RWPE2 (cell line): Measurements from ENCODE around the gene EFNB2.

ENCODE experiments used
- ATAC-seq: fragments of 200-7000 bp; cut with Tn5 transposase; 3 replicates; pipeline ENCODE4 v1.9.1; 2021; ENCODE audit warnings: low read depth
- DNase-seq: peaks from one replicate; pipeline ENCODE4 v3.0.0-alpha.2; 2020; ENCODE audit warnings: low spot score
- H3K27ac ChIP-seq: fragments of 450-650 bp; 2 replicates; pipeline ENCODE4 v1.5.1; 2017; ENCODE audit warnings: mild to moderate bottlenecking; ENCODE audit not compliant: poor library complexity, severe bottlenecking
- H3K27me3 ChIP-seq: fragments of 250-450 bp; sonication (Bioruptor Pico); 2 replicates; pipeline ENCODE4 v1.5.1; 2021; ENCODE audit warnings: mild to moderate bottlenecking, moderate library complexity; ENCODE audit not compliant: insufficient read depth, poor library complexity, severe bottlenecking
- H3K36me3 ChIP-seq: fragments of 250-450 bp; sonication (Bioruptor Pico); 2 replicates; pipeline ENCODE4 v1.5.1; 2020; ENCODE audit warnings: low read depth, mild to moderate bottlenecking, moderate library complexity
- H3K4me1 ChIP-seq: fragments of 250-450 bp; sonication (Bioruptor Pico); 2 replicates; pipeline ENCODE4 v1.5.1; 2021; ENCODE audit warnings: mild to moderate bottlenecking, moderate library complexity; ENCODE audit not compliant: insufficient read depth, poor library complexity, severe bottlenecking
- H3K4me3 ChIP-seq: fragments of 250-450 bp; sonication (Bioruptor Pico); 2 replicates; pipeline ENCODE4 v1.5.1; 2021; ENCODE audit warnings: mild to moderate bottlenecking, moderate library complexity; ENCODE audit not compliant: severe bottlenecking
- H3K9me3 ChIP-seq: fragments of 250-450 bp; sonication (Bioruptor Pico); 2 replicates; pipeline ENCODE4 v1.5.1; 2021; ENCODE audit warnings: mild to moderate bottlenecking, moderate library complexity; ENCODE audit not compliant: severe bottlenecking
- TF ChIP-seq, protein P1 (sequence below): fragments of 450-650 bp; IDR thresholded peaks from one replicate; pipeline ENCODE4 v1.5.1; 2017; ENCODE audit warnings: mild to moderate bottlenecking, moderate library complexity; ENCODE audit not compliant: poor library complexity, severe bottlenecking

The EFNB2 gene

DNA sequence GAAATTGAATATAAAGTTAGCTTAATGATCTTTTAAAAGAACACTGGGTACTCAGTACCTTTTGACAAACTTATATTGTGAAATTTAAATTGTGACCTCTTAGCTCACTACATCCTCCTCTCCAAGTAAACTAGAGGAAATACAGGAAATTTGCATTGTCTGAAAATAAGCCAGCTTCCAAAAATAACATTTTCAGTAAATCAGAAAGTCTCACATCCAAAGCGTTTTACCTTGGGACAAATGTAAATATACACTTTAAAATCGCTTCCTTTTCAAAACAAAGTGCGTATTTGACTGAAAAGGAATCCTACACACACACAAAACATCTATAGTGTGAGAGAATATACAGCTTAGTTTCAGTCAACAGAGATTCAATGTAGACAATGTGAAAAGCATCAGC lies 2.1 kb upstream of the EFNB2 start:
- no peak for ATAC-seq
- no peak for DNase-seq
- TF ChIP-seq, protein P1, sequence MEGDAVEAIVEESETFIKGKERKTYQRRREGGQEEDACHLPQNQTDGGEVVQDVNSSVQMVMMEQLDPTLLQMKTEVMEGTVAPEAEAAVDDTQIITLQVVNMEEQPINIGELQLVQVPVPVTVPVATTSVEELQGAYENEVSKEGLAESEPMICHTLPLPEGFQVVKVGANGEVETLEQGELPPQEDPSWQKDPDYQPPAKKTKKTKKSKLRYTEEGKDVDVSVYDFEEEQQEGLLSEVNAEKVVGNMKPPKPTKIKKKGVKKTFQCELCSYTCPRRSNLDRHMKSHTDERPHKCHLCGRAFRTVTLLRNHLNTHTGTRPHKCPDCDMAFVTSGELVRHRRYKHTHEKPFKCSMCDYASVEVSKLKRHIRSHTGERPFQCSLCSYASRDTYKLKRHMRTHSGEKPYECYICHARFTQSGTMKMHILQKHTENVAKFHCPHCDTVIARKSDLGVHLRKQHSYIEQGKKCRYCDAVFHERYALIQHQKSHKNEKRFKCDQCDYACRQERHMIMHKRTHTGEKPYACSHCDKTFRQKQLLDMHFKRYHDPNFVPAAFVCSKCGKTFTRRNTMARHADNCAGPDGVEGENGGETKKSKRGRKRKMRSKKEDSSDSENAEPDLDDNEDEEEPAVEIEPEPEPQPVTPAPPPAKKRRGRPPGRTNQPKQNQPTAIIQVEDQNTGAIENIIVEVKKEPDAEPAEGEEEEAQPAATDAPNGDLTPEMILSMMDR, result no peak

DNA sequence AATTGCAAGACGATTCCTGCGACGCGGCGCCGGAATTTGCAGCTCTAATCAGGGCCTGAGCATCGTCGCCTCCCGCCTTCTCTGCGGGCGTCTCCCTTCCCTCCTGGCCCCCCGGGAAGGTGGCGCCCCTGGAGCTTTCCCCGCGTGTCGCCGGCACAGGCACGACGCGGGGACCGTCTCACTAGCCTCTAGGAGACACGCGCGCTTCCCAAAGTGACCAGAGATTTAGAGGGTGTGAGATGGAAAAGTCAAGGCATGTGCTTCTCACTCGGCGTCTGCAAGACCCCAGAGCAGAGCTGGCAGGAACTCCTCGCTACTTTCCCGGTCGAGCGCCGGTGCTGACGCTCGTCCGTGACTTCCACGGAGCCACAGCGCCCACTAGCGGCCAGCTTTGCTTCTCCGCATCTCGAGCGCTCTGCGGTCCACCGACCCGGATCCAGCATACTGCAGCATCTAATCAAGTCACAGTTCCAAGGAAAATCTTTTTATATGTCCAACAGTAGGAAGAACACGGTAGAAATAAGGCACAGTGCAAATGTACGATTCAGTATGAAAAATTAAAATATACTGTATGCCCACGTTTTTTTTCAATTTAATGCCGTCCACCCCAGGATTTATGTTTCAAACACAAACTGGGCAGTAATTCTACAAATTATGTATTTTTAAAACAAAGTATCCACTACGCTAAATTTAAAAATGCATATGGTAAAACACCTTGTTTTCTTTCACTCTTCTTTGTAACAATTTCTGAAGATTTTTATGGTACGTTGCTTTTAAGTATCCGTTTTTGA lies 977 bp upstream of the EFNB2 start:
- DNase-seq (peak; percentile 89), ATAC-seq (peak; percentile 40)
- Histone ChIP-seq H3K9me3 (no peaks in the 10 kb centered on the region), H3K27ac (peak overlapping the region; percentile 83), H3K4me1 (peaks cover 3% of the 10 kb centered on the region), H3K36me3 (peaks cover 29% of the 10 kb centered on the region), H3K4me3 (peak overlapping the region; percentile 80), H3K27me3 (no peaks in the 10 kb centered on the region)
- TF ChIP-seq, protein P1, result peak; percentile 97

More for the DNA sequence above, 2.1 kb upstream of the EFNB2 start:
- no peaks in the 10 kb centered on the region for H3K9me3 ChIP-seq
- no peak overlapping the region for H3K27ac ChIP-seq
- no peaks in the 10 kb centered on the region for H3K27me3 ChIP-seq
- H3K4me3 ChIP-seq, result no peak overlapping the region
- H3K4me1 ChIP-seq, result no peaks in the 10 kb centered on the region
- peaks cover 31% of the 10 kb centered on the region for H3K36me3 ChIP-seq

DNA sequence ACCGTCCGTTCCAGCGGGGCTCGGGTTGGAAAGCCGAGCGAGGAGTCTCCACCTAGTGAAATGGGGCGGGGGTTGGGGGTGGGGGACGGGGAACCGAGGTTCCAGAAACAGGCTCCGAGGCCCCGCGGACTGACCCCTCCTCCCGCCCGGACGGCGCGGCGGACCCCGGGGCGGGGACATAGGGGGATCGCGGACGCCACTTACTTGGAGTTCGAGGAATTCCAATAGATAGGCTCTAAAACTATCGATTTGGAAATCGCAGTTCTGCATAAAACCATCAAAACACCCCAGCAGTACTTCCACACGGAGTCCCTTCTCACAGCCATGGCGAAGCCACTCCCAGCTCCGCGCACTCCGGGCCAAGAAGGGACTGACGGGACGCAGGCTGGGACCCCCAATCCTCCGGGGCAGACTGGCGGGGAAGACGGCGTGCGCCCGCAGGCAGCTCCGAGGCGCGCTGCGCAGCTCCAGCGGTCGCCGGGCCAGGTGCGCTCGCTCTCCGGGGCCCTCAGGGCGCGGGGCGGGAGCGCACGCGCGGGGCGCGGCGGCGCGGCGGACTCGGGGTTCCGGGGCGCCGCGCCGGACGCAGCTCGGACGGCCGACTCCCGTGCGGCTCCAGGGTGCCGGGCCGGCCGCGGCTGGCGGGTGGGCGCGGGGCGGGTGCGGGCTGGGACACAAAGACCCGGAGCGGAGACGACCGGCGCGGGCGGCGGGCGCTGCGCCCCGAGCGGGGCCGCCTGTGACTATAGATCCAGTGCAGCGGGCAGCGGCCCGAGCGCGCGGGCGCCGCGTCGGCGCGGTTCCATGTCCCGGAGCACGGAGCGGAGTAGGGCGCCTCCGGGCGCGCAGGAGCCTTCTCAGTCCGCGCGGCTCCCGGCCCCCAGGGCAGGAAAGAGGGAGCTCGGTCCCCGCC lies 567 bp downstream of the EFNB2 start:
- Histone ChIP-seq H3K27ac (peak overlapping the region; percentile 83), H3K9me3 (no peaks in the 10 kb centered on the region), H3K36me3 (peaks cover 35% of the 10 kb centered on the region), H3K4me3 (peak overlapping the region; percentile 80), H3K27me3 (no peaks in the 10 kb centered on the region), H3K4me1 (peaks cover 18% of the 10 kb centered on the region)
- TF ChIP-seq, protein P1, result no peak
- no peak; the same call in 2 of the 3 replicates for ATAC-seq
- no peak for DNase-seq

DNA sequence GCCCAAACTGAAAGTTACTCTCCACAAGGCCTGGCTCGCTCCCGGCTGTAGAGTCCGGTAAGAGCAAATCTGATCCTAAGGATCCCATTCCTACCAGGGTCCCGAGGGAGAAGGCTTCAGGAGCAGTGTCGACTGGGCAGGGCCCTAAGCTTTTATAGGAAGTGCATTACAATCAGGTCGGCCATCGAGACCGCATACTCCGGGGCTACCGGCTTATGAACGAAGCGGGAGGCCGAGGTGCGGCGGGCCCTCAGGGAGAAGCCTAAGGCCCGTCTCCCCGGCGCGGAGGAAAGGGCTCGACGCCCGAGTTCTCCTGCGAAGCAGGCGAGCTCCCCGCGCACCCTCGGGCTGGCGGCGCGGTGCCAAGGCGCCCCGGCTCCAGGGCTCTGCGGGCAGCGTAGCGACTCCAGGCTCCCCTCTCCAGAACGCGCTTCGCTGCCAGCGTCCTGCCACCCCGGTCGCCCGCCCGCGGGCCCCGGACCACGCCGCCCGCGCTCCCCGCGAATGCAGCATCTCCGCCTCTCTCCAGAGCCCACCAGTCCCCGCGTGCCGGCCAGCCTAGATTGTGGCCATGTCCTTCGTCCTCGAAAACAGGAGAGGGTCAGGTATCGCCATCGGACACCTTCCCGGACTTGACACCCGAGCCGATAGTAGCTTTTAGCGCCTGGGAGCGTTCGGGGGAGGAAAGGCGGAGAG lies 1.4 kb downstream of the EFNB2 start:
- Histone ChIP-seq H3K27me3 (no peaks in the 10 kb centered on the region), H3K4me1 (peaks cover 26% of the 10 kb centered on the region), H3K4me3 (peak overlapping the region; percentile 80), H3K9me3 (no peaks in the 10 kb centered on the region), H3K27ac (peak overlapping the region; percentile 83), H3K36me3 (peaks cover 43% of the 10 kb centered on the region)
- ATAC-seq (peak; percentile 5; the same call in 2 of the 3 replicates), DNase-seq (no peak)
- TF ChIP-seq, protein P1, result no peak
